GM12801 (cell line): ENCODE data around the gene EFS.

Source experiments
- CTCF ChIP-seq: IDR thresholded peaks from one replicate; pipeline ENCODE4 v1.5.1; 2011; ENCODE audit warnings: control low read depth; ENCODE audit not compliant: insufficient read length; ENCODE audit errors: extremely low read depth

Gene EFS

GRCh38 chr14:23396781-23397407 is 31.9 kb upstream of the EFS start:
- no peak for TF ChIP-seq CTCF

GRCh38 chr14:23396126-23396525 is 31.2 kb upstream of the EFS start:
- TF ChIP-seq CTCF, result no peak

- no peak for TF ChIP-seq CTCF
Measured at GRCh38 chr14:23392613-23393012, 27.6 kb upstream of the EFS start.

- TF ChIP-seq CTCF, result no peak
Measured at GRCh38 chr14:23389396-23389795, 24.4 kb upstream of the EFS start.

- TF ChIP-seq CTCF, result no peak
Measured at GRCh38 chr14:23388996-23389395, 24.0 kb upstream of the EFS start.

- TF ChIP-seq CTCF, result no peak
Measured at GRCh38 chr14:23387916-23388882, 23.2 kb upstream of the EFS start.

- TF ChIP-seq CTCF, result no peak
Measured at GRCh38 chr14:23386999-23387398, 22.0 kb upstream of the EFS start.
